ENCODE measurements around the gene PTMA. TPM values are rescaled to one million over a fixed set of nuclear protein-coding genes. Genes with fewer than 3 reads are reported as not detected.

PTMA gene
- polyA plus RNA-seq, 6 donors from 2014 or later, result 1,295 to 2,538 (median 2,137) TPM

- Mint-ChIP-seq H3K36me3 (no peaks in the 10 kb centered on the region), H3K27me3 (no peaks in the 10 kb centered on the region), H3K9me3 (no peaks in the 10 kb centered on the region), H3K4me3 (no peak overlapping the region), H3K27ac (peak overlapping the region in 1 of 6 donors; percentile 65), H3K4me1 (peaks cover 28% of the 10 kb centered on the region in 3 donors)
- ATAC-seq (ENCODE audit: low read depth in 2 of 2) (no peak), DNase-seq (no peak)
These were observed 19.0 kb upstream of the PTMA start for GRCh38 chr2:231689124-231689893.

GRCh38 chr2:231691251-231691772 lies 17.0 kb upstream of the PTMA start:
- peaks cover 14 to 21% (median 14%) of the 10 kb centered on the region in 3 donors for H3K4me1 Mint-ChIP-seq
- no peaks in the 10 kb centered on the region for H3K36me3 Mint-ChIP-seq
- no peaks in the 10 kb centered on the region for H3K27me3 Mint-ChIP-seq
- ATAC-seq (ENCODE audit: low read depth in 2 of 2), result no peak
- H3K27ac Mint-ChIP-seq, result no peak overlapping the region
- no peak overlapping the region for H3K4me3 Mint-ChIP-seq
- H3K9me3 Mint-ChIP-seq, result no peaks in the 10 kb centered on the region
- DNase-seq, result no peak

- no peaks in the 10 kb centered on the region for H3K27me3 Mint-ChIP-seq
- H3K4me3 Mint-ChIP-seq, result no peak overlapping the region
- H3K9me3 Mint-ChIP-seq, result no peaks in the 10 kb centered on the region
- DNase-seq (no peak), ATAC-seq (ENCODE audit: low read depth in 2 of 2) (no peak)
- no peak overlapping the region for H3K27ac Mint-ChIP-seq
- peaks cover 3 to 8% (median 3%) of the 10 kb centered on the region in 3 donors for H3K4me1 Mint-ChIP-seq
- no peaks in the 10 kb centered on the region for H3K36me3 Mint-ChIP-seq
These were observed 15.5 kb upstream of the PTMA start for GRCh38 chr2:231692847-231693246.

GRCh38 chr2:231693956-231694355 lies 14.4 kb upstream of the PTMA start:
- peaks cover 0 to 3% (median 3%) of the 10 kb centered on the region in 3 donors for H3K4me1 Mint-ChIP-seq
- peak overlapping the region in 1 of 6 donors; percentile 13 for H3K27ac Mint-ChIP-seq
- no peaks in the 10 kb centered on the region for H3K36me3 Mint-ChIP-seq
- DNase-seq (no peak), ATAC-seq (ENCODE audit: low read depth in 2 of 2) (no peak)
- no peak overlapping the region for H3K4me3 Mint-ChIP-seq
- no peaks in the 10 kb centered on the region for H3K27me3 Mint-ChIP-seq
- no peaks in the 10 kb centered on the region for H3K9me3 Mint-ChIP-seq

GRCh38 chr2:231696004-231696367 lies 12.3 kb upstream of the PTMA start:
- DNase-seq (no peak), ATAC-seq (ENCODE audit: low read depth in 2 of 2) (no peak)
- Mint-ChIP-seq H3K27me3 (no peaks in the 10 kb centered on the region), H3K4me1 (peaks cover 0 to 3% (median 3%) of the 10 kb centered on the region in 3 donors), H3K27ac (no peak overlapping the region), H3K9me3 (no peaks in the 10 kb centered on the region), H3K36me3 (no peaks in the 10 kb centered on the region), H3K4me3 (no peak overlapping the region)

GRCh38 chr2:231699006-231699405 lies 9.3 kb upstream of the PTMA start:
- Mint-ChIP-seq H3K36me3 (no peaks in the 10 kb centered on the region), H3K27ac (no peak overlapping the region), H3K4me1 (peaks cover 0 to 2% (median under 1%) of the 10 kb centered on the region in 3 donors), H3K9me3 (no peaks in the 10 kb centered on the region), H3K27me3 (no peaks in the 10 kb centered on the region), H3K4me3 (no peak overlapping the region)
- DNase-seq (no peak), ATAC-seq (ENCODE audit: low read depth in 2 of 2) (no peak)

GRCh38 chr2:231701456-231702373 lies 6.6 kb upstream of the PTMA start:
- Mint-ChIP-seq H3K4me3 (peak overlapping the region in 1 of 8 donors; percentile 25), H3K4me1 (peaks cover 7 to 14% (median 12%) of the 10 kb centered on the region in 3 donors), H3K9me3 (no peaks in the 10 kb centered on the region), H3K27ac (peak overlapping the region in 1 of 6 donors; percentile 53), H3K36me3 (no peaks in the 10 kb centered on the region), H3K27me3 (no peaks in the 10 kb centered on the region)
- DNase-seq, result no peak
- ATAC-seq (ENCODE audit: low read depth in 2 of 2), result no peak

GRCh38 chr2:231704017-231704416 lies 4.3 kb upstream of the PTMA start:
- Mint-ChIP-seq H3K4me3 (peak overlapping the region in 5 of 8 donors; percentile 35 to 75 (median 49)), H3K9me3 (peaks cover 0 to 3% (median 0%) of the 10 kb centered on the region in 7 donors), H3K27me3 (no peaks in the 10 kb centered on the region), H3K27ac (peak overlapping the region in 3 of 6 donors; percentile 39 to 87 (median 83)), H3K36me3 (no peaks in the 10 kb centered on the region), H3K4me1 (peaks cover 7 to 14% (median 12%) of the 10 kb centered on the region in 3 donors)
- ATAC-seq (ENCODE audit: low read depth in 2 of 2) (no peak), DNase-seq (no peak)

GRCh38 chr2:231706731-231707624 lies 1.3 kb upstream of the PTMA start:
- no peaks in the 10 kb centered on the region for H3K27me3 Mint-ChIP-seq
- peaks cover 17 to 24% (median 24%) of the 10 kb centered on the region in 3 donors for H3K4me1 Mint-ChIP-seq
- peaks cover 0 to 9% of the 10 kb centered on the region in 2 donors for H3K36me3 Mint-ChIP-seq
- H3K27ac Mint-ChIP-seq, result peak overlapping the region; percentile 100
- DNase-seq (peak; percentile 97), ATAC-seq (ENCODE audit: low read depth in 2 of 2) (peak; percentile 37 to 41)
- peaks cover 0 to 3% (median 0%) of the 10 kb centered on the region in 7 donors for H3K9me3 Mint-ChIP-seq
- H3K4me3 Mint-ChIP-seq, result peak overlapping the region; percentile 90 to 99 (median 98)

- H3K27me3 Mint-ChIP-seq, result no peaks in the 10 kb centered on the region
- H3K4me1 Mint-ChIP-seq, result peaks cover 23 to 30% (median 30%) of the 10 kb centered on the region in 3 donors
- peak overlapping the region; percentile 100 for H3K27ac Mint-ChIP-seq
- peak overlapping the region; percentile 90 to 99 (median 98) for H3K4me3 Mint-ChIP-seq
- DNase-seq, result no peak
- H3K9me3 Mint-ChIP-seq, result peaks cover 0 to 3% (median 0%) of the 10 kb centered on the region in 7 donors
- H3K36me3 Mint-ChIP-seq, result peaks cover 5 to 15% of the 10 kb centered on the region in 2 donors
- peak; percentile 2 to 3 for ATAC-seq (ENCODE audit: low read depth in 2 of 2)
These were observed 749 bp upstream of the PTMA start for GRCh38 chr2:231707625-231707926.

- DNase-seq (peak; percentile 59), ATAC-seq (ENCODE audit: low read depth in 2 of 2) (no peak)
- no peaks in the 10 kb centered on the region for H3K27me3 Mint-ChIP-seq
- H3K9me3 Mint-ChIP-seq, result peaks cover 0 to 3% (median 0%) of the 10 kb centered on the region in 7 donors
- H3K36me3 Mint-ChIP-seq, result peaks cover 7 to 16% of the 10 kb centered on the region in 2 donors
- H3K27ac Mint-ChIP-seq, result peak overlapping the region; percentile 99 to 100 (median 100)
- H3K4me3 Mint-ChIP-seq, result peak overlapping the region; percentile 90 to 100 (median 99)
- H3K4me1 Mint-ChIP-seq, result peaks cover 34 to 44% (median 39%) of the 10 kb centered on the region in 3 donors
These were observed 679 bp downstream of the PTMA start for GRCh38 chr2:231708773-231709635.

- Mint-ChIP-seq H3K9me3 (peaks cover 0 to 3% (median 0%) of the 10 kb centered on the region in 7 donors), H3K27ac (peak overlapping the region; percentile 95 to 100 (median 98)), H3K36me3 (peaks cover 7 to 16% of the 10 kb centered on the region in 2 donors), H3K27me3 (no peaks in the 10 kb centered on the region), H3K4me3 (peak overlapping the region; percentile 90 to 100 (median 96)), H3K4me1 (peaks cover 38 to 47% (median 40%) of the 10 kb centered on the region in 3 donors)
- ATAC-seq (ENCODE audit: low read depth in 2 of 2) (no peak), DNase-seq (no peak)
These were observed 1.3 kb downstream of the PTMA start for GRCh38 chr2:231709636-231709980.

Measured in naive B cell (primary cell).